GM18858 (cell line): Measurements from ENCODE around the gene GEMIN5.

Source experiments
- ATAC-seq: cut with Tn5 transposase; IDR thresholded peaks from one replicate; pipeline ENCODE4 v1.9.1; 2021; ENCODE audit not compliant: unreplicated experiment

Gene GEMIN5

DNA sequence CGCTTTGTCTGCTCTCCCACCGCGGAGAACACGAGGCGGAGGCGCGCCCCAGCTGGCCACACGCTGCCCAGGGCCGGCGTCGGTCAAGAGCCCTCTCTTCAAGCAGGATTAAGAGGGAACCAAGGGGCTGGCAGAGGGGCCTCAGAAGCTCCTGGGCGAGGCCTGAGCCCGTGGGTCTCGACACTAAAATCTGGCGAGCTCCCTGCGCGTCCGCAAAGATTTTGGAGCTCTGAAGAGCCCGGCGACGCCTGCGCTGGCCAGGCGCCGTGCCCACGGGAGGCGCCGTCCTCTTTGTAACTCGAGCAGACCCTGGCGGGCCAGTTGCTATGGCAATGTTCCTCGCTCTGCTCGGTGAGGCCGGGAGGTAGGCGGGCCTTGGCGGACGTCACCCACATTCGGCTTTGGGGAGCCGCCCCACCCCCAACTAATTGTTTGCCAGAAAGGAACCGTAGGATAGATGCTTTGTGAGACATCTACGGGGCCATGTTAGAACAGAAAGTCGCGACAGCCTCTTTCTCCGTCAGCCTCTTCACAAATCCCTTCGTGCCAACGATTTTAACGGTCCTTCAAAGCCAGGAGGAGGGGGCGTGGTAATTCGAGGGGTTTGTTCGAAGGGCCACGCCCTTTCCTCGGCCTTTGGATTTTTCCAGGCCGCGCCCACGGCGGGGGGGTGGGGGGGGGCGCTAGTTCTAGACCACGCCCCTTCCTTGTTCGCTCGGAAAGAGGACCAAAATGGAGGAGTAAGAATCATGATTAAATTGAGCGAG is 80.3 kb downstream of the GEMIN5 start:
- ATAC-seq = peak; percentile 44

- no peak for ATAC-seq
Measured at GRCh38 chr5:154851351-154851750, 86.7 kb downstream of the GEMIN5 start.

- no peak for ATAC-seq
Measured at GRCh38 chr5:154850255-154851062, 87.6 kb downstream of the GEMIN5 start, which contains the start of gene FAXDC2. Gene FAXDC2 (minus strand): TSS chr5:154850603. CDS start chr5:154838178, 12,425 bp downstream.

DNA sequence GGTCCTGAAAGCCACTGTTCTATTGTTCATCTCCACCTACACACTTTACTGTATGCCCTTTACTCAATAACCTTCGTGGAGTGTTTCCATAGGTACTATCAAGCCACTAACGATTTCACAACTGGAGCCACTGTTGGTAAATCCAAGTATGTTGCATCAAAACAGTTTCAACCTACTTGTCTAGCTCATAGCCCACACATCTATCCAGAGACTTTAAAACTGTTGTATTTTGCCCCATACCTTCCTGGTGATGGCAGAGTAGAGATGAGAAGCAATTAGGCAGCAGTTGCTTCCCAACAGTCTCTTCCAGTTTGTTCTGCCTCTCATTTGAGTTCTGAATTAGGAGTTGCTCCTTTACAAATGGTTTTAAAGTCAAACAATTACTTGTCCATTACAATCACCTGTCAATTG is 88.2 kb downstream of the GEMIN5 start:
- no peak for ATAC-seq

- ATAC-seq = no peak
Measured at GRCh38 chr5:154849264-154849785, 88.7 kb downstream of the GEMIN5 start.

DNA sequence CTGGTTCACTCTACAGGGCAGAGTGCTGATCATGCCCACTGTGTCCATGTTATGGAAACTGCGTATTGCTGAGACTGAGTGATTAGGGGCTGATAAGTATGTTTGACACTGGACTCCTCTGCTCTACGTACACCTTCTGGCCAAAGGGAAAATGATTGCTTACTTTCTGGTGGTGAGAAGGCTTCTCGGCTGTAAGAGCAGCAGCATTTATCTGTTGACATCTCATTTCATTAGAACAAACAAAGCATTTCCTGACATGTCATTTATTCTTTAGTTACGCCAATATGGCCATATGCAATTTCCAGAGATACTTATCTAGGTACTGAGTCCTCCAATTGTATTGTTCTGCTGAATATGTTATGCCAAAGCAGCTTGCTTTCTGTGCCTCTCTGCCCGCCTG is 93.2 kb downstream of the GEMIN5 start:
- no peak for ATAC-seq

DNA sequence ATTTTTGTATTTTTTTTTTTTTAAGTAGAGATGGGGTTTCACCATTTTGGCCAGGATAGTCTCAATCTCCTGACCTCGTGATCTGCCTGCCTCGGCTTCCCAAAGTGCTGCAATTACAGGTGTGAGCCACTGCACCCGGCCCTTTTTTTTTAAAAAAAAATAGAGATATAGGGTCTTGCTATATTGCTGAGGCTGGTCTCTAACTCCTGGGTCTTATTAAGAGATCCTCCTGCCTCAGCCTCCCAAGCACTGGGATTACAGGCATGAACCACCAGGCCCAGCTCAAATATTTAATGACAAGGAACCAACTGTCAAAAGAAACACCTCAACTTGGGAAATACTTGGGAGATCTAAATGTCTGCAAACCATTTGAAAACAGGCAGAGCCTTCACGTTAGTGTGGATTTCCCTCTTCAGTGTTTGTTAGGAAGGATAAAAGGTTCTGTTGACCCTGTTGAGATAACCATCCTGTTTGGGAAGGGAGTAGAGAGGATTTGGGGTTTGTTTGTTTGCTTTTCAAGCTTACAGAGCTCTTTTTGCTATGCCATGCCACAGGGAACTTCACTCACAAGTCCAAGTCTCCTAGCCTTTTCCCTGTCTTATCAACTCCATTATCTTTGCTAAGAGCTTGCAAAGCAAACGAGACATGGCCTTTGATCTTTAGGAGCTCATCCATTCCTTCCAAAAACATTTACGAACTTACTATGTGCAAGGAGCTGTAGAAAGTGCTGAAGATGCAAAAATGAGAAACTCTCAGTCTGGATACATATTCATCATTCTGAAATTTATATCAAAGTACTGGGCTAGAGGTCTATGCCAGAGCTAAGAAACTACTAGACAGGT is 95.1 kb downstream of the GEMIN5 start:
- no peak for ATAC-seq

GRCh38 chr5:154841273-154841661 is 96.7 kb downstream of the GEMIN5 start:
- ATAC-seq = no peak

GRCh38 chr5:154840435-154841272 is 97.4 kb downstream of the GEMIN5 start:
- no peak for ATAC-seq
